GM19043 (cell line): ENCODE measurements around the gene MYO3B.

Experiments
- ATAC-seq: cut with Tn5 transposase; IDR thresholded peaks from one replicate; pipeline ENCODE4 v1.9.1; 2021; ENCODE audit warnings: low read depth; ENCODE audit not compliant: unreplicated experiment

The MYO3B gene

DNA sequence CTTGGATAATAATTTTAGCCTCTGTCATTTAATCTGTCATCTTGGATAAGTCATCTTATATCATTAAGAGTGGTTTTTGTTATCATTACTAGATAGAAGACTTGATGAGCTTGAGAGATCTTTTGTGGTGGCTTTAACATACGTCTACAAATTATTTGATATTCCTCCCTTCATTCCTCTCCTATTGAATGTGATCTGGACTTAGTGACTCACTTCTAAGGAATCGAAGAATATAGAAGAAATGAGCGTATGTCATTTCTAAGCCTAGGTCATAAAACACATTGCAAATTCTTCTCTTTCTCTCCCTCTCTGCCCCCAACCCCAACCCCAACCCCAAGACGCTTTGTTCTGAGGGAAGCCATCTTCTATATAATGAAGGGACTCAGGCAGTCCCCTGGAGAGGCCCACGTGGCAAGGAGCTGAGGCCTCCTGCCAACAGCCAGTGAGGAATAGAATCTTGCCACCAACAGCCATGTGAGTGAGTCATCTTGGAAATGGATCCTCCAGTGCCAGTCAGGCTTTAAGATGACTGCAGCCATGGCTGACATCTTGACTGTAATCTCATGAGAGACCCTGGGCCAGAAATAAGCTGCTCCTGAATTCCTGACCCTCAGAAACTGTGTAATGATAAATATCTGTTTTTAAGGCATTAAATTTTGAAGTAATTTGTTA lies 315.6 kb downstream of the MYO3B start:
- no peak for ATAC-seq

DNA sequence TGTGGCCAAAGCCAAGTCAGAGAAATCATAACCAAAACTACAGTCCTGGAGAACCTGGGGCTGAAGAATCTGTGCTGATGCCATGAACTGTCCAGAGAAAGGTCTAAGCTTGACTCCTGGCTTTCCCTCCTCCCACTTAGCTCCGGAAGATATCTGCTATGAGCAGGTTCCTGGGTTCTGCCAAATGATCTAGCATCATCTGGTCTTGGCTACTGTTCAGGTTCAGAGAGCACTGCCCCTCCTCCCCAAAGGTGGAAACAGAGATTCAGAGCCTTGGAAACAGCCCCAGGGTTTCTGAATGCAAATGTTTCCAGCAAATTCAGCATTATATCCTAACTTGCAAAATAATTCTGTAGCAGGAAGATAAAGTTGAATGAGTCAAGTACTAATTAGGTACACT lies 317.9 kb downstream of the MYO3B start:
- no peak for ATAC-seq

DNA sequence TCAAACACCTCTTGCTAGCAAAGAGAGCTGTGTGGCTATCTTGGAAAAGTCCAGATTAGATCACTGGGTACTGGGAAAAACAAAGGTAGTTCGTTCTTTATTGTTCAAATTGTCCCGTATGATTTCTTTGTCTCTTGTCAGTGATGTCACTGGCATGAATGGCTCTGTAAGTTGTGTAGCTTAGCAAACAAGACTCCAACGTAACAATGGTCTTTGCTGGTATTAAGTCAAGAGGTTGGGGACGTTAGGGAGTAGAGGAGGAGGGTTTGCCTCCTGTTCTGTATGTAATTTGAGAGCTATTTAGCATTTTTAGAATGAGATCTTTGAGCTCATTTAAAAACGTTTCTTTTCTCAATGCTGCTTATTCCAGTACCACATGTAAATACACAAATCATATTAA lies 320.7 kb downstream of the MYO3B start:
- ATAC-seq = no peak

DNA sequence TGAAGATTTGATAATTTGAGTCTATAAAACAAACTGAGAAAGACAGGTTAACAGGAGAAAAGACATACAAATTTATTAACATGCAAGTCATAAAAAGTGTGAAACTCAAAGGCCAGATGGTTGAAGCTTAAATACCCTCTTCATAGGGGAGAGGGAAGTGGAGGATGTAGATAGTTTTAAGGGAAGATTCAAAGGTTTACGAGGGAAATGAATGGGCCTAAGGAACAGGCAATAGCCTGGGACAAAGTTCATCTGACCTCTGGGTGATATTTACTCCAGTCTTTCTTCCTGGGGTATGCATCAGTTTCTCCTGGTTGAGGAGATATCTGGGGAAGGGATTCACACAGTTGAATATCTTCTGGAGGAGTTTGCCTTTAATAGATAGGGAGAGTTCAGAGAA lies 322.2 kb downstream of the MYO3B start:
- ATAC-seq = no peak

DNA sequence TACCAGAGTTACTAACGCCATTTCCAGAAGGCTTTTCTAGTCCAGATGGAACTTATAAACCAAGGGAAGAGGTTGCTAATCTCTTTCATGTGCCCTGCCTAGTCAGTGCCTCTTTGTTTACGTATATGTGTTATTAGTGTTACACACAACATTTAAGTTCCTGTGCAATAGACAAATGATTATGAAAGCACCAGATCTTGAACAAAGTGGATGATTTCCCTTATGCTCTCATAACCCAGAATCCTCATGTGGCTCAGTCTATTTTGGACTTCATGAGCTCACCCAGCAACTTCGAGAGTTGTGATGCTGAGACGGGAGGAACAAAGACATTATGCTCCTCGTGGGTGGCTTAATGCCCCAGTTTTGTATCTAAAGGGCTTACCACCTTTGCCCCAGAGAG lies 322.8 kb downstream of the MYO3B start:
- ATAC-seq = no peak

DNA sequence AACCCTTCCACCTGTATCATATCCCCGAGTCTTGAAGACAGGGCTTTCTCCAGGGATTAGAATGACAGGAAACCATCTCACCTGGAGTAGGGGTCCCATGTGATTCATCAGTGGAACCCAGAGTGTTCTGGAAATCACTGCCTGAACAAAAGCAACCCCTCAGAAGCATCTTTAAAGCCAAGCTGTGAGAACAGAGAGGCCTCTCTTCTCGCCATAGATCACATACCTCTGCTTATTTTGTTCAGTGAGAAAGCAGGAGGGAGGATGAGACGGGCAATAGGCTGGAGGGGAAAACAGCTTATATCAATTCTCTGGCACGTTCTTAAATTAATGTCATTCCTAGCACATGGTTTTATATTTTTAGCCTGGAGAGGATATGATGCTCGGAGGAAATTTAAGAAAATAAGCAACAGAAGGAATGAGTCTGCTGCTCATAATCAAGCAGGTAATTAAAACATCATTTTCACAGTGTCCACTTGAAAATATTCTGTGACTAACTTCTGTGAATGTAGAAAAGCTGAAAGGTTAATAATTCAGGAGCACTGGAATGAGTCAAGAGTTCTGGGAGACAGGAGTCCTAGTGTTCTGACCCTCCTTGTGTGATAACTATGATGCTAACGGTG lies 323.6 kb downstream of the MYO3B start:
- no peak for ATAC-seq

DNA sequence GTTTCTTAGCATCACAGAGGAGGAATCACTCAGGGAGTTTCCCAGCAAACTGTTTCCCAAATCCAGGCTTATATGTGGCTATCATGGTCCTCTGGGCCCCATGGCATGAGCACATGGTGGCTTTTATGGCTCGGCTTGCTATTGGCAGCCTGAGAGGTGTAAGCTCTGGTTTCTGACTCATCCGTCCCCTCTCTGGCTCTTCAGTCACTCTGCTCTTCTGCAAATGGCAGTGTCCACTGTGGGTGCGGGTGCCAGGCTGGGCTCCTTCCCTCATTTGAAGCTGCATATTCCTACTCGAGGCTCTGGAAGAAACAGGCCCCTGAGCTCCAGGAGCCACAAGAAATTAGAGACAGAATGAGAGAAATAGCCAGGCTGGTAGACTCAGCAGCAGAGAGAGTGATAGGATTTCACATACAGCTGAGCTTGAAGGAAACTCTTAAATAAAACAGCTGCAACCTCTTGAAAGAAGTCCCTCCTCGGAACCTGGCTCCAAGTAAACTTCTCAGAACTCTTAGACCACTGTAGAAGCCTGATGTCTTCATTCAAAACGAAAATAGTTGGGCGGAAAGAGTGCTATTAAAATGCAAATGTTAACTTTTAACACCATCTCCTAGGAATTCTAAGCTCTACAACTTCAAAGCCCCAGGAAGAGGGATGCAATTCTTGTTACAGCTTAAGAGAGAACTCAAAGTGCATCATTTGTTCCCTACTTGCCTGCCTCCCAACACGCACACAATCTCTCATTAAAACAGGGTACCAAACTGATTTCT lies 324.6 kb downstream of the MYO3B start:
- no peak for ATAC-seq

DNA sequence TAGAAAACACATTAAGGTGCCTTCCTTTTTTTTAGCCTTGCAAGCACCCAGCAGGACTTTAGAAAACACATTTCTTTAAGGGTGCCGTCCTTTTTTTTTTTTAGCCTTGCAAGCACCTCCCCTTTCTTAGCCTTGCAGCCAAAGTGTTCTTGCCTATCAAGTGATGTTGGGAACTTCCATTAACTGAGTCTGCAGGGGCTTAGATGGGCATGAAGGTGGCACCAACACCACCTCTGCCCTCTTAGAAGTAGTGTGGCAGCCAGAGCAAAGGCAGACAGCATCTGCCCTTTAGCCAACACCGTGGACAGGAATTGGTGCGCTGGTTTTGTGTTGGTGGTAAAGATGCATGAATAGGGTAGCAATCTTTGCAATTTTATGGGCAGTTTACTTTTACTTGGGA lies 325.6 kb downstream of the MYO3B start:
- ATAC-seq = no peak

DNA sequence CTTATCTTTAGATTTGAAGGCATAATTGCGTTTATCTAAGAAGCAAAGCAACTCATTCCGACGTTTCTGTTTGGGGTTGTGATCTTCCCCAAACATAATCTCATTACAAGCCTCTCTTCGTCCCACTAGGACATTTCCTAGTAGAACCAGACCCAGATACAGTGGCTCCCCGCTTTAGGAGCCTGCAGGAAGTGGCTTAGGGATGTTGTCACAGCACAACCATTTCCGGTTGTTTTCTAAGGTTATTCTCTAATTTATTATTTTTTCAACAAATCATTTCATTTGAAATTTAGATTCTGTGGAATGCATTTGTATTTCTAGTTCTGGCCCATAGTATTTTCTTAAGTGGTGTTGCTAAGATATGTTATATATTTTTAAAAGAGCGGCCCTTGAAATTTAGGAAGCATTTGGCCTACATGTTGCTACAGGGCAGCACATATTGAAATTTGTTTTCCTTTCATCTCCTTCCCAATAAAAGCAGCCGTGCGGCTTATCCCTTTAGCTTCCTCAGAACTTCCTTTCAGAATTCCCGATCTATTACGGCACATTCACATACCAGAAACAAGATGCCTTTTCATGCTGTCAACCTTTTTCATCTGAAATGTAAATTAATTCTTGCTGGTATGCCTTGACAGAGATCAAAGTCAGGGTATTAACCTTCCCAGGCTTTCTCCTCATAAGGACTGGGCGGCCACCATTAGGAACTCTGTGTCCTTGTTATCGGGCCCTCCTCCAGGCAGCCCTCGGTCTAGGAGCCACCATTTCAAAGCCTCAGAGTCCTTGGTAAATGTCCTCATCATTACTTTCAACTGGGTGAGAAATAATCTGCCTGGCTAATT lies 326.2 kb downstream of the MYO3B start:
- ATAC-seq = no peak

DNA sequence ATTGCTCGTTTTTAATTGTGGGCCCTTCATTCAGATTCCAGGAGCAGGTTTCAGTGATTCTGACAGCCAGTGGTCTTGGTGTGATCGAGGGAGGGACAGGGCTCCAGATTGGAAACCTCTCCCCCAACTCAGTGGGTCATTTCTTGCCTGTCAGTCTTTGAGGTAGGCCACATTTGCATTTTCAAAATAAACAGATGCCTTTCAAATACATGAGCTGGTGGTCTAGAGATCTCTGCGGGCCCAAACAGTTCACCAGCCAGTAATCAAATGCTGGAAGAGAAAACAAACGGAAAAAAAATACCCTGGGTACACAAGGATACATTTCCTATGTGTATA lies 326.8 kb downstream of the MYO3B start:
- ATAC-seq = no peak

DNA sequence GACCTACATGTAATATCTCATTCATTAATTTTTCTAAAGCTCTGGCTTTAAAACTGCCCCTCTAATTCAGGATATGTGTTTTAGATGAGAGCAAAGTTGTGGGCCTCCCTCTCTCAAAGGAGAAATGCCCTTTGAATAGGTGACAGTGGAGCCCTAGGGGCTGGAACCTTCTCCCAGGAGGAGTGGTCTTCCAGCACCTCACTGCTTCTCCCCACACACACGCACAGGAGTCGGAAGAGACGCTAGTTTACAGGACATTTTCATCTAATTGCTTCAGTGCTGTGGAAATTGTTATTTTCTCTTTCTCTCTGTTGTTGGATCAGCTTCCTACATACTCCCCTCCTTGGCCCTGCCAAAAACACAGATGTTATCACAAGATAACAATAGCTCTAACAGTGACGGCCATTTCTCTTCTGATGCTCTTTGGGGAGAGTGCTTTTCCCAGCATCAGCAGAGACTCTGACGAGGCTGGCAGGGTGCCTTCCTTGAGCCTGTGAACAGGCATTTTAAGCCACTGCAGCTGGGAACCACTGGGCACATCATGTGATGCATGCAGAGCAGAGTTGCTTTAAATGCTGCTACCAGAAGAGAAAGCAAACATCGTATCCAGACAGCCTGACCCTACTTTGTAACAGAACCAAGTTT lies 327.8 kb downstream of the MYO3B start:
- ATAC-seq = no peak

DNA sequence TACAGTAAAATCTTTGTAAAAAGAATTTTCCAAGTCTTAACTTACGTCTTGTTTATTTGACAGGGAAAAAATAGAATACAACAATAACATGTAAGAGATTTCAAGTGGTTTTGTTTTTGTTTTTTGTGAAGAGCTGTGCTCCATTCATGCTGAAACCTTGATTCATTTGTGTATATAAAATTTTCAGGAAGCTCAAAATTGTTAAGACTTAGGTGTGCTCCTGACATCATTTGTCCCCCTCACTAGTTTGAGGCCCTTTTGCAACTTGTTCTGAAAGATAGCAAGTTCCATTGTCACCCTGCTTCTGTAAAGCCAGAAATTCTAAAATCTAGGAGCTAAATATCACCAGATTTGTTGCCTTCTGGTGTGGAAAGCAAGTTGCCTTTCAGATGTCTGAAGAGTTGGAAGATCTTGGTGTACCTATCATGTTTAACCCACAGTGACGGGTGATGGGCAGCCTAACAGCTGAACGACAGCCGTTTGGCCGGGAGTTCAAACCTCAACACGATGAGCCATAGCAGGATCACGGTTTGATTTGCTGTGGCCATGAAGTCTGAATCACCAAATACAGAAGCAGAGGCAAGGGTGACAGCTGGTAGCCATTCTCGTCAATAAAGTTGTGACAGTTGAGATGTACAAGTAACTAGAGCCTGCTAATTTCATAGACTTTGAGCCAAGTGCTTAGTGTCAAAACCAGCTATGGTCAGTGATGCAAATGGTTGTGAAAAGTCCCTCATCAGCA lies 331.7 kb downstream of the MYO3B start:
- no peak for ATAC-seq

DNA sequence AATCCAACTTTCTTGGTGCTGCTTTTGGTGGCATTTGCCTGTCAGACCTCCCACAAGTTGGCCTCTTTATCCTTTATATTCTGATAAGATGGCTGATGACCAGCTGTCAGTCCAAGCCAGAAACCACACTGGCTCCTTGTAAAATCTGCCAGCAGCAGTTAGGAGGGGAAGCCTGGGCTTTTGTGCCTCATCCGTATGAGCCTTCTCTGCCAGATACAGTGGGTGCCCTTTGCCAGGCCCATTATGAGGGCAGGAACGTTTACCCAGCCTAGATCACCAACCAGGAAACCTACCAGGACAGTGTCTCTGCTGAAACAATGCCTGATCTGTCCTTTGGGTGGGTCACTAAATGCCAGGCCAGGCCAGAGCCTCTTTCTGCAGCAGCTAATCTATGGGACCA lies 334.3 kb downstream of the MYO3B start:
- ATAC-seq = no peak

DNA sequence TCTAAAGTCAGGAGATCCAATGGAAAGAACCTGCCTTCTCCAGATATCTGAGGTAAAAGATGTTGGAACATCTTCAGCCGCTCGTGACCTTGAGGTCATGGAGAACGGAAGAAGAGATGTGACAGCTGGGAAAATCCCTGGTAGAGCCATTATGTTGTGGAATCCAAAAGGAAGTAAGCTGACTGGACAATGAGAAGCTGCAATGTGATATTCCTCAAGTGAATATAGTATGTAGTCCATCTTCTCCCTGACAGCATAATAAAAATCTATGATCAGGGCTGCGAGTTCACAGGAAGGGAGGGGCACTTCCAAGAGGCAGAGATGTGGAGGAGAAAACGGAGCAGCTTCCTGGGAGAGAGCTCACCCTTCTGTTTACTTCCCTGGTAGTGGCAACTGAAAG lies 336.2 kb downstream of the MYO3B start:
- no peak for ATAC-seq

DNA sequence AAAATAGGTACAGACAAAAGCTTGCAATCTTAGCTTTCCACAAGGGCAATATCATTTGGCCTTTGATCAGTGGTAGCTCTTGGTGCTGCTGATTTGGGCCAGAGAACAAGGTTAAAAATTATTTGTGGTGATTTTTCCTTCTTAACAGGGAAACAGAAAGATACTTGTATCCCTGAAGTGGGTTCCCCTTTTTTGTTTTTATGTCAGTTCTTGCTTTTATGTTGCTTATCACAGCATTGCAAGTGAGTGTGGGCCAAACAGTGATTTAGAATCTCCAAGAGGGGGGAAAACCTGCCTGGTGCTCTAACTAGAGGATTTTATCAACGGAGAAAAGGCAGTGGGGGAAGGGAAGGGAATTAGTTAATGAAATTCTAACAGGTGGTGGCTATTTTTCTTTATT lies 339.6 kb downstream of the MYO3B start:
- ATAC-seq = no peak

DNA sequence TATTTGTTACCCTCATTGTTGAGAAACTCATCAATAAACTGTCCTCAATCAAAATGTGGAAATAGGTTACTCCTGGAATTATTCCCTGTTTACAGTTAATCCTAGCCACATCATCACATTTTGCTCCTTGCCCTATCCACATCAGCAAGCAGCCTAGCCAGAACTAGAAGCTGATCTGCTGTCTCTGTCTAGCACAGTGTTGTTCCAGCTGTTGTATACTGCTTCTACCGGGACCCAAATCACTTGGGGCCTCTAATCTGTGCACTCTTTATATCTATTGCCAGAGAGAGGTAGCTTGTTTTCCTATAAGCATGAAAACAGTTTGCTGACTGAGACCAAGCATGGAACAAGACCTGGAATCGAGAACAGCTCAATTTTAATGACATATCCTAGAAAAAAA lies 341.0 kb downstream of the MYO3B start:
- no peak for ATAC-seq

DNA sequence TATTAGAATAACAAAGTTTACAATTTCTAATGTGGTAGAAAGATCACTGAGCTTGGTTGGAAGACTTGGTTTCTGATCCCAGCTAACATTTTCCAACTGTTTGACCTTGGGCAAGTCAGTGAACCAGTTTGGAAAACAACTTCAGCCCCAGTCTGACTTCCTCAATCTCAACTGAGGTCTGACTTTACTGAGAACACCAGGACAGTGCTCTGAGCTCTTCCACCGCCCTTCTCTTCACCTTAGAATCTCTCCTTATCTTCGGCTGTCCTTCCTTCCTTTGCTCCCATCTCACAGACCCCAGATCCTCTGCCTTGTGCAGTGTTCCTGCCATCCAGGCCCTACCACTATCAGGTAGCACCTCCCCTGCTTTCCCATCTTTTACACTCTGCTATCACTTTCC lies 343.4 kb downstream of the MYO3B start:
- no peak for ATAC-seq

DNA sequence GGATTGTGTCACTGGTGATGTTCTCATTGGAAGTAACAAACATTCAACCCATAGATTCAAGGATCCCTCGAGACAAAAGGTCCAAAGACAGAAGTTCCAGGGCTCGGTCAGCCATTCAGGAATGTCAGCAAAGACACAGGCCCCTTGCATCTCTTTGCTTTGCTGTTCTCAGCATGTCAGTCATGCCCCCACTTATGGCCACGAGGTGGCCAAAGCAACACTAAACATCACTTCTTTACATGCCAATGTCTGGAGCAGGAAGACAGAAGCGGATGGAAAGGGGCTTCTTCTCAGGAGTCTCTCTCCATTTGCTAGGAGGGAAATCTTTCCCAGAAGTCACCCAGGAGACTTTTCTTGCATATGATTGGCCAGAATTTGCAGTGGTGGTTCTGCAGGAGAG lies 345.6 kb downstream of the MYO3B start:
- ATAC-seq = no peak

DNA sequence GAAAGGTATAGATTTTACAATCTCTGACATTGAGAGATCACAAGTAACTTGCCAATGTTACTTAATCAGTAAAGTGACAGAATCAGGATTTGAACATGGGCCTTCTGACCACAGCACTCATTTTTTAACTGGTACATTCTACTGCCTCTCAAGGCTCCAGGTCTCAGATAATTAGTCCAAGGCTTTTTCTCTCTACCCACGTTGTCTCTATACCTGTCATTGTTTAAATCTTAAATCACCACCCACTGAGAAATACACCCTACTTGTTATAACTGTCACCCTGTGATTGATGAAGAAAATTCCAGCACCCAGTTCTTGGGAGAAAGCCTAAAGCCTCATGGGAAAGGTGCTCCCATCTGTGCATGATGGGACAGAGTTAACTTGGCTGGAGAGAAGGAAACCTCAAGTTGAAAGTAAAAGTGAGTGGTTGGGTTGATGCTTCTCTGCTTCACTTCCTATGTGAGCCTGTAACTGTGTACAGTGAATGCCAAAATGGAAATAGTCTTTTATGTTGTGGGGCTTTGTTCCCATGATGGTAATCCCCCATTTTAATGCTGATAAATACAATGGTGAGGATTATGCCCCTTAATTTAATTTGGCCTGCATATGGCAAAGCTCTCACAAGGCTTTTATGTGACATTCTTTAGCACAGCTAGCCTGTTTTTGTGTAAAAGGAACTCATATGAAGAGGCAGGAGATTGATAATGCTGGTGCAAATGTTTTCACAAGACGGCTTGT lies 347.1 kb downstream of the MYO3B start:
- ATAC-seq = peak; percentile 73

DNA sequence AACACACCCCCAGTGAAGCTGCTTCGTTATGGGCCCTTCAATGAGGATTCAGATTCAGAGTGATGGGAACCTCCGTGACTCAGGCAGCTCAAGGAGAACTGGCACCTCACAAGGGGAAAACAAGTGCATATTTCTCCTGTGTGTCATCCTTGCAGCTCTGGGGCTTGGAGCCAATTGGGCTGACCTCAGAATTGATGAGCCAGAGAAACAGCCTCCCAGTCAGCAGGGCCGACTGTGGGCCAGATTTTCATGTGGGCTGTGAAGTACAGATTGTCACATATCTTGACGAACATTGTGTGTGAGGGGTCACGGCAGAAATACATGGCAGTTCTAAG lies 347.6 kb downstream of the MYO3B start:
- peak; percentile 6 for ATAC-seq
